Prostate gland (tissue), 2 donors: Measurements from ENCODE around the gene FAF1.

Experiments
- POLR2A ChIP-seq: fragments of 450-650 bp; IDR thresholded peaks from one replicate; pipeline ENCODE4 v1.6.1; 2016; ENCODE audit warnings: antibody characterized with exemption, mild to moderate bottlenecking
- POLR2AphosphoS5 ChIP-seq: sonication (generic); formaldehyde crosslinking; IDR thresholded peaks from one replicate; pipeline ENCODE4 v1.6.1; 2017; ENCODE audit warnings: antibody characterized with exemption
- TF ChIP-seq, protein P1 (sequence below), 4 experiments: fragments of 200-600 bp in 2 of 4; fragments of 450-650 bp in 2 of 4; sonication (generic) in 2 of 4; IDR thresholded peaks; 1 replicate in 3 of 4; 2 replicates in 1 of 4; pipeline ENCODE4 v1.5.1; 2016 to 2019; ENCODE audit warnings: antibody characterized with exemption in 4 of 4, mild to moderate bottlenecking in 2 of 4, moderate library complexity in 2 of 4

DNA sequence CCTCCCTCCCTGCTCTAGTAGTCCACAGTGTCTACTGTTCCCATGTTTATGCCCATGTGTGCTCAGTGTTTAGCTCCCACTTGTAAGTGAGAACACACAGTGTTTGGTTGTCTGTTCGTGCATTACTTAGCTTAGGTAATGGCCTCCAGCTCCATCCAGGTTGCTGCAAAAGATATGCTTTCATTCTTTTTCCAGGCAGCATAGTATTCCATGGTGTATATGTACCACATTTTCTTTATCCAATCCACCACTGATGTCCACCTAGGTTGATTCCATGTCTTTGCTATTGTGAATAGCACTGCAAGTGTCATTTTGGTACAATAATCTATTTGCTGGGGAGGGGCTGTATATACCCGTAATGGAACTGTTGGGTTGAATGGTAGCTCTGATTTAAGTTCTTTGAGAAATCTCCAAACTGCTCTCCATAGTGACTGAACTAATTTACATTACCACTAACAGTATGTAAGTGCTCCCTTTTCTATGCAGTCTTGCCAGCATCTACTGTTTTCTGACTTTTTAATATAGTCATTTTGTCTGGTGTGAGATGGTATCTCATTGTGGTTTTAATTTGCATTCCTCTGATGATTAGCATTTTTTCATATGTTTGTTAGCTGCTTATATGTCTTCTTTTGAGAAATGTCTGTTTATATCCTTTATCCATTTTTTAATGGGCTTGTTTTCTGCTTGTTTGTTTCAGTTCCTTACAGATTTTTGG is 344.9 kb downstream of the FAF1 start:
- TF ChIP-seq POLR2A (no peak), POLR2AphosphoS5 (no peak)
- TF ChIP-seq, protein P1, sequence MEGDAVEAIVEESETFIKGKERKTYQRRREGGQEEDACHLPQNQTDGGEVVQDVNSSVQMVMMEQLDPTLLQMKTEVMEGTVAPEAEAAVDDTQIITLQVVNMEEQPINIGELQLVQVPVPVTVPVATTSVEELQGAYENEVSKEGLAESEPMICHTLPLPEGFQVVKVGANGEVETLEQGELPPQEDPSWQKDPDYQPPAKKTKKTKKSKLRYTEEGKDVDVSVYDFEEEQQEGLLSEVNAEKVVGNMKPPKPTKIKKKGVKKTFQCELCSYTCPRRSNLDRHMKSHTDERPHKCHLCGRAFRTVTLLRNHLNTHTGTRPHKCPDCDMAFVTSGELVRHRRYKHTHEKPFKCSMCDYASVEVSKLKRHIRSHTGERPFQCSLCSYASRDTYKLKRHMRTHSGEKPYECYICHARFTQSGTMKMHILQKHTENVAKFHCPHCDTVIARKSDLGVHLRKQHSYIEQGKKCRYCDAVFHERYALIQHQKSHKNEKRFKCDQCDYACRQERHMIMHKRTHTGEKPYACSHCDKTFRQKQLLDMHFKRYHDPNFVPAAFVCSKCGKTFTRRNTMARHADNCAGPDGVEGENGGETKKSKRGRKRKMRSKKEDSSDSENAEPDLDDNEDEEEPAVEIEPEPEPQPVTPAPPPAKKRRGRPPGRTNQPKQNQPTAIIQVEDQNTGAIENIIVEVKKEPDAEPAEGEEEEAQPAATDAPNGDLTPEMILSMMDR (IDR thresholded peaks at IDR 0.05) = no peak
